Heart left ventricle (tissue), 13 donors: ENCODE data around the gene GPR31.

Experiments
- CTCF ChIP-seq, 12 donors: fragments of 200-600 bp; sonication (generic) in 4 of 12; IDR thresholded peaks; one replicate each; pipeline versions ENCODE4 v1.5.0 to v1.8.0; 2018 to 2022; ENCODE audit warnings: antibody characterized with exemption in 12 of 12, mild to moderate bottlenecking in 5 of 12
- POLR2A ChIP-seq, 2 donors: fragments of 450-650 bp; IDR thresholded peaks; one replicate each; pipeline ENCODE4 v1.6.1; 2017; ENCODE audit warnings: antibody characterized with exemption in 2 of 2, mild to moderate bottlenecking in 2 of 2, moderate library complexity in 2 of 2
- donor health status: ischemic (EF 13 %, LVEDD 7.1; RV severe dilation, severe dysfunction).
- donor health status: DM: no; HTN: yes; CAD: no.
- donor health status: DM: no; HTN: no; CAD: no.
- donor health status: ischemic (EF 25% LVEDD 6.9; RV normal size, moderate dysfunction).
- donor health status: ischemic (EF 25% LVEDD 5.7; RV mildly dilated, moderate dysfunction).
- donor health status: ischemic (EF 35%, LVEDD 5.7; RV mildly dilated, moderate dysfunction).
- donor health status: nonischemic (EF 11% LVEDD 7.7; RV severe dilation, severe dysfunction).
- donor health status: DM: yes; HTN: yes; CAD: no.
- donor health status: PGD.
- donor health status: ischemic (EF 29% LVEDD 5.4; RV normal size, mild dysfunction).
- donor health status: nonischemic (EF 23%, LVEDD 6.1; RV moderate dilation, normal function).

- no peak for TF ChIP-seq CTCF (IDR thresholded peaks at IDR 0.05)
- TF ChIP-seq POLR2A (IDR thresholded peaks at IDR 0.05) = no peak
Measured at GRCh38 chr6:167119670-167120582, 37.9 kb downstream of the GPR31 start.
